Muscle layer of colon (tissue), 2 donors: ENCODE measurements around the gene ARID4B.

Experiments used
- H3K27ac ChIP-seq: one replicate; pipeline ENCODE4 v1.7.0; 2013; ENCODE audit warnings: low read depth, mild to moderate bottlenecking, low read length, moderate library complexity
- H3K27me3 ChIP-seq, 2 donors: one replicate each; pipeline ENCODE4 v1.7.0; 2013; ENCODE audit warnings: low read length in 2 of 2, mild to moderate bottlenecking in 2 of 2; ENCODE audit not compliant: insufficient read depth in 2 of 2, control insufficient read depth in 1 of 2
- H3K36me3 ChIP-seq: one replicate; pipeline ENCODE4 v1.7.0; 2013; ENCODE audit warnings: mild to moderate bottlenecking, low read length; ENCODE audit not compliant: insufficient read depth
- H3K4me1 ChIP-seq: one replicate; pipeline ENCODE4 v1.7.0; 2013; ENCODE audit warnings: mild to moderate bottlenecking, low read length; ENCODE audit not compliant: insufficient read depth
- H3K4me3 ChIP-seq, 2 donors: one replicate each; pipeline ENCODE4 v1.7.0; 2013; ENCODE audit warnings: low read length in 2 of 2, low read depth in 1 of 2, mild to moderate bottlenecking in 1 of 2, moderate library complexity in 1 of 2
- H3K9ac ChIP-seq: one replicate; pipeline ENCODE4 v1.7.0; 2013; ENCODE audit warnings: low read length
- H3K9me3 ChIP-seq: one replicate; pipeline ENCODE4 v1.7.0; 2013; ENCODE audit warnings: mild to moderate bottlenecking, low read length
- donor health status: abdominal sarcoma.
- donor health status: Adenocarcinoma of cecum.

ARID4B gene

GRCh38 chr1:235152235-235152634 lies 175.7 kb downstream of the ARID4B start:
- H3K9me3 ChIP-seq, result no peaks in the 10 kb centered on the region
- no peak overlapping the region for H3K9ac ChIP-seq
- no peak overlapping the region for H3K27ac ChIP-seq
- peaks cover 52% of the 10 kb centered on the region for H3K36me3 ChIP-seq
- H3K4me1 ChIP-seq, result no peaks in the 10 kb centered on the region
- H3K4me3 ChIP-seq, result no peak overlapping the region
- H3K27me3 ChIP-seq, result no peaks in the 10 kb centered on the region

GRCh38 chr1:235151033-235151432 lies 176.9 kb downstream of the ARID4B start:
- no peaks in the 10 kb centered on the region for H3K27me3 ChIP-seq
- no peak overlapping the region for H3K9ac ChIP-seq
- no peaks in the 10 kb centered on the region for H3K4me1 ChIP-seq
- no peaks in the 10 kb centered on the region for H3K9me3 ChIP-seq
- no peak overlapping the region for H3K4me3 ChIP-seq
- peaks cover 48% of the 10 kb centered on the region for H3K36me3 ChIP-seq
- no peak overlapping the region for H3K27ac ChIP-seq

GRCh38 chr1:235149824-235150223 lies 178.2 kb downstream of the ARID4B start:
- no peak overlapping the region for H3K9ac ChIP-seq
- no peak overlapping the region for H3K27ac ChIP-seq
- H3K9me3 ChIP-seq, result no peaks in the 10 kb centered on the region
- H3K36me3 ChIP-seq, result peaks cover 46% of the 10 kb centered on the region
- H3K4me3 ChIP-seq, result no peak overlapping the region
- no peaks in the 10 kb centered on the region for H3K4me1 ChIP-seq
- H3K27me3 ChIP-seq, result no peaks in the 10 kb centered on the region

- H3K36me3 ChIP-seq, result peaks cover 39% of the 10 kb centered on the region
- no peak overlapping the region for H3K9ac ChIP-seq
- no peaks in the 10 kb centered on the region for H3K27me3 ChIP-seq
- H3K4me1 ChIP-seq, result no peaks in the 10 kb centered on the region
- H3K27ac ChIP-seq, result no peak overlapping the region
- H3K9me3 ChIP-seq, result no peaks in the 10 kb centered on the region
- H3K4me3 ChIP-seq, result no peak overlapping the region
These were observed 180.7 kb downstream of the ARID4B start for GRCh38 chr1:235147269-235147668.

- Histone ChIP-seq H3K4me1 (no peaks in the 10 kb centered on the region), H3K4me3 (no peak overlapping the region), H3K36me3 (peaks cover 35% of the 10 kb centered on the region), H3K27ac (no peak overlapping the region), H3K9me3 (no peaks in the 10 kb centered on the region), H3K27me3 (no peaks in the 10 kb centered on the region), H3K9ac (no peak overlapping the region)
These were observed 182.3 kb downstream of the ARID4B start for GRCh38 chr1:235145639-235146038.

GRCh38 chr1:235142991-235143390 lies 185.0 kb downstream of the ARID4B start:
- Histone ChIP-seq H3K27me3 (no peaks in the 10 kb centered on the region), H3K9me3 (no peaks in the 10 kb centered on the region), H3K4me1 (no peaks in the 10 kb centered on the region), H3K36me3 (peaks cover 31% of the 10 kb centered on the region), H3K27ac (no peak overlapping the region), H3K4me3 (no peak overlapping the region), H3K9ac (no peak overlapping the region)

GRCh38 chr1:235139315-235139714 lies 188.7 kb downstream of the ARID4B start:
- H3K27me3 ChIP-seq, result no peaks in the 10 kb centered on the region
- peaks cover 49% of the 10 kb centered on the region for H3K36me3 ChIP-seq
- no peak overlapping the region for H3K9ac ChIP-seq
- no peak overlapping the region for H3K4me3 ChIP-seq
- no peaks in the 10 kb centered on the region for H3K4me1 ChIP-seq
- H3K27ac ChIP-seq, result no peak overlapping the region
- no peaks in the 10 kb centered on the region for H3K9me3 ChIP-seq

- H3K9ac ChIP-seq, result no peak overlapping the region
- peaks cover 49% of the 10 kb centered on the region for H3K36me3 ChIP-seq
- no peak overlapping the region for H3K4me3 ChIP-seq
- H3K4me1 ChIP-seq, result no peaks in the 10 kb centered on the region
- H3K9me3 ChIP-seq, result no peaks in the 10 kb centered on the region
- H3K27me3 ChIP-seq, result no peaks in the 10 kb centered on the region
- no peak overlapping the region for H3K27ac ChIP-seq
These were observed 189.2 kb downstream of the ARID4B start for GRCh38 chr1:235138821-235139220.

GRCh38 chr1:235136111-235136510 lies 191.9 kb downstream of the ARID4B start:
- Histone ChIP-seq H3K36me3 (peaks cover 45% of the 10 kb centered on the region), H3K4me3 (no peak overlapping the region), H3K9ac (no peak overlapping the region), H3K9me3 (no peaks in the 10 kb centered on the region), H3K27me3 (no peaks in the 10 kb centered on the region), H3K27ac (no peak overlapping the region), H3K4me1 (no peaks in the 10 kb centered on the region)

- Histone ChIP-seq H3K27ac (no peak overlapping the region), H3K27me3 (no peaks in the 10 kb centered on the region), H3K4me3 (no peak overlapping the region), H3K36me3 (peaks cover 37% of the 10 kb centered on the region), H3K9ac (no peak overlapping the region), H3K9me3 (no peaks in the 10 kb centered on the region), H3K4me1 (peaks cover under 1% of the 10 kb centered on the region)
These were observed 193.8 kb downstream of the ARID4B start for GRCh38 chr1:235134171-235134570.

GRCh38 chr1:235133086-235133485 lies 194.9 kb downstream of the ARID4B start:
- no peaks in the 10 kb centered on the region for H3K27me3 ChIP-seq
- no peak overlapping the region for H3K4me3 ChIP-seq
- H3K27ac ChIP-seq, result no peak overlapping the region
- H3K36me3 ChIP-seq, result peaks cover 37% of the 10 kb centered on the region
- H3K9ac ChIP-seq, result no peak overlapping the region
- peaks cover 4% of the 10 kb centered on the region for H3K4me1 ChIP-seq
- H3K9me3 ChIP-seq, result no peaks in the 10 kb centered on the region

GRCh38 chr1:235131961-235132360 lies 196.0 kb downstream of the ARID4B start:
- no peaks in the 10 kb centered on the region for H3K27me3 ChIP-seq
- H3K4me1 ChIP-seq, result peaks cover 11% of the 10 kb centered on the region
- peaks cover 25% of the 10 kb centered on the region for H3K36me3 ChIP-seq
- H3K4me3 ChIP-seq, result no peak overlapping the region
- H3K9ac ChIP-seq, result no peak overlapping the region
- no peaks in the 10 kb centered on the region for H3K9me3 ChIP-seq
- no peak overlapping the region for H3K27ac ChIP-seq
